Hepatocyte (in vitro differentiated cells): ENCODE measurements around the gene SLC23A3. TPM values are rescaled to one million over a fixed set of nuclear protein-coding genes. Genes with fewer than 3 reads are reported as not detected.
A peak's percentile ranks its signal among the peaks of the same experiment; 100 is the strongest.

ENCODE experiments used
- DNase-seq: peaks from one replicate; pipeline ENCODE4 v3.0.0-alpha.2; 2016; ENCODE audit warnings: low spot score
- H2AFZ ChIP-seq: fragments of 200-600 bp; sonication (generic); 2 replicates; pipeline ENCODE4 v1.6.0; 2016; ENCODE audit warnings: antibody characterized with exemption, mild to moderate bottlenecking
- H3K27ac ChIP-seq: fragments of 200-600 bp; sonication (generic); 2 replicates; pipeline ENCODE4 v1.5.1; 2016; ENCODE audit warnings: mild to moderate bottlenecking
- H3K27me3 ChIP-seq: fragments of 200-600 bp; sonication (generic); 2 replicates; pipeline ENCODE4 v1.6.1; 2016
- H3K36me3 ChIP-seq: fragments of 200-600 bp; sonication (generic); replicated peaks from 2 replicates; pipeline ENCODE4 v1.5.1; 2016; ENCODE audit warnings: low read depth; ENCODE audit not compliant: insufficient read depth
- H3K4me1 ChIP-seq: fragments of 200-600 bp; sonication (generic); 2 replicates; pipeline ENCODE4 v1.5.1; 2016; ENCODE audit warnings: mild to moderate bottlenecking, moderate library complexity; ENCODE audit not compliant: insufficient read depth
- H3K4me2 ChIP-seq: fragments of 200-600 bp; sonication (generic); 2 replicates; pipeline ENCODE4 v1.6.0; 2016
- H3K4me3 ChIP-seq: fragments of 200-600 bp; sonication (generic); 2 replicates; pipeline ENCODE4 v1.5.1; 2016; ENCODE audit warnings: mild to moderate bottlenecking
- H3K79me2 ChIP-seq: fragments of 200-600 bp; sonication (generic); 2 replicates; pipeline ENCODE4 v1.6.0; 2017; ENCODE audit warnings: mild to moderate bottlenecking
- H3K9me2 ChIP-seq: fragments of 200-600 bp; sonication (generic); replicated peaks from 2 replicates; pipeline ENCODE4 v1.6.0; 2017; ENCODE audit warnings: mild to moderate bottlenecking; ENCODE audit not compliant: insufficient read depth
- H3K9me3 ChIP-seq: fragments of 200-600 bp; sonication (generic); 2 replicates; pipeline ENCODE4 v1.5.1; 2016; ENCODE audit warnings: low read depth, mild to moderate bottlenecking
- H4K20me1 ChIP-seq: fragments of 200-600 bp; sonication (generic); 2 replicates; pipeline ENCODE4 v1.6.0; 2016; ENCODE audit warnings: mild to moderate bottlenecking; ENCODE audit not compliant: insufficient read depth, poor library complexity, severe bottlenecking
- CTCF ChIP-seq: fragments of 200-600 bp; sonication (generic); IDR thresholded peaks from 2 replicates; pipeline ENCODE4 v1.5.1; 2016; ENCODE audit warnings: antibody characterized with exemption, mild to moderate bottlenecking; ENCODE audit not compliant: poor library complexity
- EZH2 ChIP-seq: fragments of 200-600 bp; sonication (generic); IDR thresholded peaks from 2 replicates; pipeline ENCODE4 v1.6.1; 2016; ENCODE audit warnings: antibody characterized with exemption, mild to moderate bottlenecking, borderline replicate concordance
- EZH2phosphoT487 ChIP-seq: fragments of 200-600 bp; sonication (generic); IDR thresholded peaks from one replicate; pipeline ENCODE4 v1.6.1; 2018; ENCODE audit warnings: antibody characterized with exemption, mild to moderate bottlenecking, low read depth, moderate library complexity; ENCODE audit not compliant: unreplicated experiment, severe bottlenecking
- WGBS: methylation state at CpG from one replicate; pipeline ENCODE4 v1.1.6; 2016; ENCODE audit warnings: low lambda C conversion rate; ENCODE audit errors: missing lambda C conversion rate; 5-methylcytosine and 5-hydroxymethylcytosine counted together
- polyA plus RNA-seq: library from polyadenylated mRNA; unstranded; fragments of >200 nt; fragmentation: Nextera tagmentation; extraction: Ambion mirVana; gene quantifications from 2 replicates; pipeline ENCODE4 v1.2.1, GENCODE V29; 2016
- total RNA-seq: library from RNA; depleted of rRNA; stranded (reverse); fragments of >200 nt; gene quantifications from 2 replicates; pipeline ENCODE4 v1.2.3, GENCODE V29; 2014

Gene SLC23A3
- total and polyA plus RNA-seq, 2 experiments from 2014 or later, result 0.80 to 1.5 TPM

- Histone ChIP-seq H4K20me1 (no peaks in the 10 kb centered on the region), H3K9me2 (no peaks in the 10 kb centered on the region), H3K36me3 (no peaks in the 10 kb centered on the region), H3K4me1 (peaks cover 59% of the 10 kb centered on the region), H3K79me2 (peaks cover 17% of the 10 kb centered on the region), H3K4me2 (peak overlapping the region; percentile 72), H3K27me3 (no peaks in the 10 kb centered on the region), H3K9me3 (no peaks in the 10 kb centered on the region), H3K4me3 (no peak overlapping the region), H2AFZ (no peak overlapping the region), H3K27ac (peak overlapping the region; percentile 98)
- 50% methylated on average over 10 of the region's 10 CpGs for WGBS
- DNase-seq, result peak; percentile 90
- TF ChIP-seq EZH2phosphoT487, result no peak
- no peak for TF ChIP-seq EZH2
- TF ChIP-seq CTCF, result no peak
Observed at GRCh38 chr2:219125225-219125885, 44.5 kb downstream of the SLC23A3 start.

GRCh38 chr2:219124381-219125110 is 45.3 kb downstream of the SLC23A3 start:
- Histone ChIP-seq H4K20me1 (no peaks in the 10 kb centered on the region), H3K4me1 (peaks cover 59% of the 10 kb centered on the region), H3K27me3 (no peaks in the 10 kb centered on the region), H3K79me2 (peaks cover 17% of the 10 kb centered on the region), H3K36me3 (no peaks in the 10 kb centered on the region), H3K9me3 (no peaks in the 10 kb centered on the region), H3K4me2 (peak overlapping the region; percentile 72), H3K9me2 (no peaks in the 10 kb centered on the region), H2AFZ (no peak overlapping the region), H3K4me3 (no peak overlapping the region), H3K27ac (peak overlapping the region; percentile 98)
- WGBS, result 43% methylated on average over 4 of the region's 4 CpGs
- peak; percentile 79 for DNase-seq
- TF ChIP-seq EZH2, result no peak
- no peak for TF ChIP-seq EZH2phosphoT487
- no peak for TF ChIP-seq CTCF

- H3K9me3 ChIP-seq, result no peaks in the 10 kb centered on the region
- no peaks in the 10 kb centered on the region for H3K36me3 ChIP-seq
- peak overlapping the region; percentile 98 for H3K27ac ChIP-seq
- no peak overlapping the region for H3K4me3 ChIP-seq
- 71% methylated on average over 8 of the region's 8 CpGs for WGBS
- H4K20me1 ChIP-seq, result no peaks in the 10 kb centered on the region
- peaks cover 23% of the 10 kb centered on the region for H3K79me2 ChIP-seq
- no peaks in the 10 kb centered on the region for H3K27me3 ChIP-seq
- peaks cover 65% of the 10 kb centered on the region for H3K4me1 ChIP-seq
- no peak overlapping the region for H2AFZ ChIP-seq
- TF ChIP-seq EZH2phosphoT487, result no peak
- TF ChIP-seq EZH2, result no peak
- no peak for TF ChIP-seq CTCF
- peak overlapping the region; percentile 72 for H3K4me2 ChIP-seq
- peak; percentile 52 for DNase-seq
- no peaks in the 10 kb centered on the region for H3K9me2 ChIP-seq
Observed at GRCh38 chr2:219123356-219124135, 46.3 kb downstream of the SLC23A3 start.
